NK-92 (cell line): Measurements from ENCODE around the gene RASL12.

ENCODE experiments used
- DNase-seq: peaks from one replicate; lab custom pipeline; 2025; ENCODE audit not compliant: unreplicated experiment; lab: John Stamatoyannopoulos, UW

Gene RASL12

DNA sequence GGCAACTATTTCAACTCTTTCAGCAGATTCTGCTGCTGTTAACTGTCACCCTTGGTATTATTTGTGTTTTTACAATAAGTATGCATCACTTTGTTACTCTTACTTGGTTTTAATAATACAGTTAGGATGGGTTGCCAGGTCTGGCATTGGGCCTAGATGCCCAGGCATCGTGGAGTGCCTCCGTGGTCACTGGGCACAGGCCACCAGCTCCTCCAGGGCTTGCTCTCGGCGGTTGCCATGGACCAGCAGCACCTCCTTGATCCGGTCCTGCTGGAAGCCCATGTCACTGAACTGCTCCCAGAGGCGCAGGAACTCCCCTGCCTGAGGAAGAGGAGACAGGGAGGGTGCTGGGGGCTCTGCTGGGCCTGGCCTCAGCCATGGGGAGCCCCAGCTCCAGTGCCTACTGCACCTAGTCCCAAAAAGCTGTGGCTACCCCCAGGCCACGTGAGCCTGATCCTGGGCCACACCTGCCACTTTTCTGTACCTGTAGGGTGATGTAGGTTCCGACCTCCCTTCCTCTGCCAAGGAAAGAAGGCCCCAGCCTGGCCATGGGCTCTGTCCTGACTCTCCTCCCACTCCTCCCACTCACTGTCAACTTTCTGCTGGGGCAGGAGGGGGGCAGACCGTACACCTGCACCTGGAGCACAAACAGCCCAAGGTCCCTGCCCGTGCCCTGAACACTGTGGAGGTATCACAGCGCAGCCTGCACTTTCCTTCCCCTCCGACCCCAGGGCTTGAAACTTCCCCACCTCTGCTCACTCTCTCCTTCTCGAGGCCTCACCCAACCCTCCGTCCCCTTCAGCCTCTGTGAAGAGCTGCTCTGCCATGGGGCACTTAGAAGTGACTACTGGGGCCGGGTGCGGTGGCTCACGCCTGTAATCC is 25.4 kb upstream of the RASL12 start:
- DNase-seq = no peak

DNA sequence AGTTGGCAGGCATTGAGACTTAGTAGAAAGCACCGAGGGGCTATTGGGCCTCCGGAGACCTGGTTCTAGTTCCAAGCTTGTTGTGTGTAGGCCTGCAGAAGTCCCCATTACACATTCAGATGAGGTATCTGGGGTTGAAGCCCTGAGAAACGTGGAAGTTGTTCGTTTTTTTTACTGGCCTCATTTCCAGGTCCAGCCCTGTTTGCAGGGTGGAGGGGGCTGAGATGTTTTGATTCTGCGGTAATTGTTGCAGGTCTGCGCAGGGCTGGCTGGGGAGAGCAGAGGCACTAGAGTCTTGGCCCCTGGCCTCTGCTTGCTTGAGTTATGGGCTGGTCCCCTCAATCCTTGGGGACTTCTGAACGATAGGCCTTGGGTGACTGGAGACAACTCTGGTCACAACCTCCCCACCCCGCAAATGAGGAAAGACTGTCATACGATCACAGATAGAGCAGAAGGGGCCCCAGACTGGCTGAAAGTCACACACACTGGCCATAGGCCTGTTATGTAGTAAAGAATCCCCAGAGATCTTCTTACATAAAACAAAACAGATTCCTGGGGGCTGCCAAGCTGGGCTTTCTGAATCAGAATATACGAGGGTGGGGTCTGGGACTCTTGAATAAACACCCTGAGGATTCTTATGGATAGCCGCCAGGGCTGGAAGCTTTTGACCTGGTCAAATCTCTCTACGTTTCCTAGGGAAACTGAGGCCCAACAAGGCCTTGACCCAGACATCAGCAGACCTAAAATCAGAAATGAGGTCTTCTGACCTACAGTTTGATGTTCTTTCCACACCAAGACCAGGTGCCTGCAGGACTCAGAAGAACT is 24.4 kb upstream of the RASL12 start:
- no peak for DNase-seq

DNA sequence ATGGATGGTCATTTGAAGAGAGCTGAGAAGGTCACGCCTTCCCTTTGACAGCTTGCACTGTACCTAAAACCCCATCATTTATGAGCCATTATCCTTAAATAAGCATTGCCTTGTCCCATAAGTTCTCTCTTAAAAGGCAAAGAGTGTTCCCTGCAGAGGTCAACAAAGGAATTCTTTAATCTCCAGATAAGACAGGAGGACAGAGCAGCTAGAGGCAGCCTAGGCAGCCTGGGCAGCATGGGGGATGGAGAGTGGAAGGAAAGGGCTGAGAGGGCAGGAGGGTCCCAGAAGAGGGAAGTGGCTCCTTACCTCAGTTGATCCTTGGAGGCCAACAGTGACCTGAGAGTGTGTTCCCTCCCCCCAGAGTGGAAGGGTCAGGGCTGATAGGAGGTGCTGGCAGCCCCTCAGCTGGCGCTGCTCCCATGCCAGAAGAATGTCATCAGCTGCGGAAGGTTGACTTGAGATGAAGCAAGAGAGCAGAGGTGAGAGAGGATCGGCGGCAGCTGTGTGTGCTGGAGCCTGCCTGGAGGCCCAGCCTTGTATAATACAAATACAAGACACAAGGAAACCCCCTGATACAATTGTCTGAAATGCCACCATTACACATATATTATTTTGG is 21.5 kb upstream of the RASL12 start:
- DNase-seq = no peak

GRCh38 chr15:65088643-65089021 is 20.8 kb upstream of the RASL12 start:
- DNase-seq = no peak

GRCh38 chr15:65087873-65088642 is 20.3 kb upstream of the RASL12 start:
- DNase-seq = no peak

- no peak for DNase-seq
Measured at GRCh38 chr15:65087411-65087810, 19.6 kb upstream of the RASL12 start.

DNA sequence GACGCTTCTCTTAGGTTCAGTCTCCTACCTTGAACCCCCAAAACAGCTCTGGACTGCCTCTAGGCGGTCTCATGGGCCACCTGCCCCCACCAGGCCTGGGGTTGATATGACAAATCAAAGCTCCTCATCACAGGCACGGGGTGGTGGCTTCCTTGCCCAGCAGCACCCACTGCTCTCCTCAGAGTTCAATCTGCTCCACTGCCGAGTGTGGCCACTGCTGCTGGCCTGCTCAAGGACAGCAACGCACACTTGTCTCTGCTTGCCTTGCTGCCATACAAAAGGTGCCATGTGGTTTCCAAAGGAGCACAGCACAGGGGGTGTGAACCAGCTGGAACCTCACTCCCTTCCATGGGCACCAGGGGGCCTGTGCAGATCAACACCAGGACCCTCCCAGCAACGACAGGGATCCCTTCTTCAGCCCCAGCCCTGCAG is 18.9 kb upstream of the RASL12 start:
- DNase-seq = no peak

DNA sequence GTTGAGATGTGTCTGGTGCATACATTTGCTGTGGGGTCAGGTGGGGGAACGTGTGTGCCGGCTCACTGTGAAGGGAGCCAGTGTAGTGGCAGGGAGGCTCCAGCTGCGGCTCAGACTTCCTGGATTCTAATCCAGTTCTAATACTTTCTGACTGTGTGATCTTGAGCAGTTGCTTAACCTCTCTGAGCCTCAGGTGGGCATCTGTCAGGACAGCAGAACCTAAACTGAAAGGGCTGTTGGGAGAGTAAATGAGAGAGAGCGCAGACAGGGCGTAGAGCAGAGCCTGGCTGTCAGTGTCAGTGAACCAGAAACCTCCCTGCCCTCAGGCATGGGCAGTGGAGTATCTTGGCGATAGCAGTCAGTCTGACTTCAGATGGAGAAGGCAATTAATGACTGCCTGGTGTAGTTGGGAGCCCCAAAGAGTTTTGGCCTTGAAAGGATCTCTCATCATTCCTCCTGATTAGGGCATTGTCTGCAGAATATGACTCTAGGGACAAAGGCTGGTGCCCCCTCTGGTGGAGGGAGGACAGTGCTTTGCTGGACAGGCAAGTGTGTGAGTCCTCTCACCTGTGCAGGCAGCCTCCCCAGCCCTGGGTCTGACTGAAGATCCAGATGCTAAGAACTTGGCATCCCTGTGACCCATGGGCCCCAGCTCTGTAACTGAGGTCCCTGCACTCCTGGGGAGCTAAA is 18.3 kb upstream of the RASL12 start:
- DNase-seq = no peak

GRCh38 chr15:65085207-65085753 is 17.5 kb upstream of the RASL12 start:
- no peak for DNase-seq

DNA sequence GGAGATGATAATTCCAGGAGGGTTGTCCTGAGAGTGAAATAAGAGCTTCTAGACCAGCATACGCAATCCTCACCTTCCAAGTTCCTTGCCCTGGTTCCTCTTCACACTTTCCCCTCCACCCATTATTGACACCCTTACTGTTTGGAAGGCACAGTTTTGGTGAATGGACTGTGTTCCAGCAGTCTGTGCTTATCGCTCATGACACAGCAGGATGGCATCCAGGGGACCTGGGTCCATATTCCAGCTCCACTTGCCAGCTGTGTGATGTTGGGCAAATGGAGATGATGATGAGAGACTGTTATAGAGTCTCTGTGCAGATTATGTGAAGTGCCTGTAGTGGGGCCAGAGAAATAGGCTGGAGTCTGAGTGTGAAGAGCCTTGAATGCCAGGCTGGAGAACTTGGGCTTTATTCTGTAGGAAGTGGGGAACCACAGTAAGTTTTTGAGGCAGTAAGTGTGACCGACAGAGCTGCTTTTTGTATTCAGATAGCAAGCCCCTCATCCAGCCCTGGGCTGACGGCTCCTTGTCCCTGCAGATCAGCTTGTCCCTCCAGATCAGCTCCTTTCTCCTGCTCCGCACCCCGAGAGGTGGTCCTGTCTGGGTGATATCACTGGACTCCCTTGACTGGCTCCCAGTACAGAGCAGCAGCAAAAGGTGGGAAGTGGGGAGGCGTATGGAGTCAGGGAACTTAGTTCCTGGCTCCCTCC is 16.9 kb upstream of the RASL12 start:
- no peak for DNase-seq

DNA sequence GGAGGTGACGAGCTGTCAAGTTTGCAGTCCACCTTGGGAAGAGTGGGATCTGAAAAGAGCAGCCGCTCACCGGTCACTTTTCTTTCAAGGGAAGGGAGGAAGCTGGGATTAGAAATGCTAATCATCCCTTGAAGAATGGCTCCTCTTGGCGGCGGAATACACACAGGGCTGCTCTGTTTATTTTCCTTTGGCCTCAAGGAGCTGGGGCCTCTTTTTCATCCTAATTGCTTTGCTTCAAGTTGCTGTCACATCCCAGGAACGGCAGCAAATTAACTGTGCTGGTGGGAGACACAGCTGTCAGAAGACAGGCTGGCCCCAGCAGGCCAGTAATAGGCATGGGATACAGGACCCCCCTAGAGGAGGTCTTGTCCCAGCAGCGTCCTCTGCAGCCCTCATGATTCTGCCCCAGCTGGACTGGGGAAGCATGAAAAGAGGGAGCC is 15.5 kb upstream of the RASL12 start:
- DNase-seq = no peak

DNA sequence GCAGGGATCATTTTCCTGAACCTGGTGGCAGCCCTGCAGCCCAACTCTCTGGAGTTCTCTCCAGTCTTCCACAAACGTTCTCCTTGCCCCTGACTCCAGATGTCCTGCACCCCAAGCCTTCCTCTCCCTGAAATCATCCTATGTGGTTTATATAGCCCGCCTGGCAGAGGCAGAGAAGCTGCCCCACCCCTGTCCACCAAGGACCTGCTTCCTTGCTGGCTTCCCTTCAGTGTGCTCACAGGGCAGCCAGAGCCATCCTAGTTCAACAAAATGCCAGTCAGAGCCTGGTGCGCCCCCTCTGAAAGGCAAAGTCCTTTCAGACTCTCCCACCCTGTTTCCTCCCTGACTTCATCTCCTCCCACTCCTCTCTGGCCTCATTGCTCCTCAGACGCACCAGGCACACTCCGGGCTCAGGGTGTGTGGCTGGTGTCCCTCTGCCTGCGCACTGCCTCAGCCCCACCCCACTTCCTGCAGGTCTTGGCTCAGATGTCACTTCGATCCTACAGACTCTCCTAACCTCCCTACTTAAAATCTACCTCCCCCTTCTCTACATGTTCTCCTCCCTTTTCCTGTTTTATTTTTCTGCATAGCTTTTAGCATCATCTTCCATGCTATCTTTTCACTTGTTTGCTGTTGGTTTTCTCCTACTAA is 14.6 kb upstream of the RASL12 start:
- DNase-seq = no peak

DNA sequence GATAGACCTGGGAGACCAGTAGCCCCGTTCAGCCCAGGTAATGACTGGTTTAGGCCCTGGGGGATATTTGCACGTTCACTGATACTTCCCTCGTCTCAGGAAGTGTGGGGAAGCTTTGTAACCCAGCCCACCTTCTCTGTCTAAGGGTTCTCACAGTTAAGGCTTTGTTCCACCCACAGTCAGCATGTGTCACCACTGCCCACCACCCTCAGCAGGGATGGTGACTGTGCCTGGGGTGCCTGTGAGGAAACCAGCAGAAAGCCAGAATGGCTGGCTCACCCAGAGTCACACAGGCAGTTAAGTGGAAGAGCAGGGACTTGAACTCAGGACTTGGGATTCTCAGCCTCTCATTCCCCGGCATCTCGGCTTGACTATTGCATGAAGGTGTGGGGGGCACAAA is 14.0 kb upstream of the RASL12 start:
- no peak for DNase-seq

- no peak for DNase-seq
Measured at GRCh38 chr15:65081270-65081669, 13.5 kb upstream of the RASL12 start.

GRCh38 chr15:65079580-65079979 is 11.8 kb upstream of the RASL12 start:
- no peak for DNase-seq

- DNase-seq = no peak
Measured at GRCh38 chr15:65077981-65078352, 10.2 kb upstream of the RASL12 start.

DNA sequence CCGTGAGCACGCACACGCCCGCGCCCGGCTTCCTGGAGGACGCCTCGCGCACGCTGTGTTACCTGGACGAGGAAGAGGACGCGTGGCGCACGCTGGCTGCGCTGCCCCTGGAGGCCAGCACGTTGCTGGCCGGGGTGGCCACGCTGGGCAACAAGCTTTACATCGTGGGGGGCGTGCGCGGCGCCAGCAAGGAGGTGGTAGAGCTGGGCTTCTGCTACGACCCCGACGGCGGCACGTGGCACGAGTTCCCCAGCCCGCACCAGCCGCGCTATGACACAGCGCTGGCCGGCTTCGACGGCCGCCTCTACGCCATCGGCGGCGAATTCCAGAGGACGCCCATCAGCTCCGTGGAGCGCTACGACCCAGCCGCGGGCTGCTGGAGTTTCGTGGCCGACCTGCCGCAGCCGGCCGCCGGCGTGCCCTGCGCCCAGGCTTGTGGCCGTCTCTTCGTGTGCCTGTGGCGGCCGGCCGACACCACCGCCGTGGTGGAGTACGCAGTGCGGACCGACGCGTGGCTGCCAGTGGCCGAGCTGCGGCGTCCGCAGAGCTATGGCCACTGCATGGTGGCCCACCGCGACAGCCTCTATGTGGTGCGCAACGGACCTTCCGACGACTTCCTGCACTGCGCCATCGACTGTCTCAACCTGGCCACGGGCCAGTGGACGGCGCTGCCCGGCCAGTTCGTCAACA is 9.6 kb upstream of the RASL12 start:
- DNase-seq = no peak

GRCh38 chr15:65076486-65077290 is 8.9 kb upstream of the RASL12 start, which contains the start of gene KBTBD13:
Gene KBTBD13 (plus strand): TSS chr15:65076746. CDS start chr15:65076816, 70 bp downstream.
- DNase-seq = no peak
